ENCODE results near the gene HLA-DPA1.

GRCh38 chr6:33103776-33104175 is 30.3 kb upstream of the HLA-DPA1 start:
- TF ChIP-seq, protein P1, sequence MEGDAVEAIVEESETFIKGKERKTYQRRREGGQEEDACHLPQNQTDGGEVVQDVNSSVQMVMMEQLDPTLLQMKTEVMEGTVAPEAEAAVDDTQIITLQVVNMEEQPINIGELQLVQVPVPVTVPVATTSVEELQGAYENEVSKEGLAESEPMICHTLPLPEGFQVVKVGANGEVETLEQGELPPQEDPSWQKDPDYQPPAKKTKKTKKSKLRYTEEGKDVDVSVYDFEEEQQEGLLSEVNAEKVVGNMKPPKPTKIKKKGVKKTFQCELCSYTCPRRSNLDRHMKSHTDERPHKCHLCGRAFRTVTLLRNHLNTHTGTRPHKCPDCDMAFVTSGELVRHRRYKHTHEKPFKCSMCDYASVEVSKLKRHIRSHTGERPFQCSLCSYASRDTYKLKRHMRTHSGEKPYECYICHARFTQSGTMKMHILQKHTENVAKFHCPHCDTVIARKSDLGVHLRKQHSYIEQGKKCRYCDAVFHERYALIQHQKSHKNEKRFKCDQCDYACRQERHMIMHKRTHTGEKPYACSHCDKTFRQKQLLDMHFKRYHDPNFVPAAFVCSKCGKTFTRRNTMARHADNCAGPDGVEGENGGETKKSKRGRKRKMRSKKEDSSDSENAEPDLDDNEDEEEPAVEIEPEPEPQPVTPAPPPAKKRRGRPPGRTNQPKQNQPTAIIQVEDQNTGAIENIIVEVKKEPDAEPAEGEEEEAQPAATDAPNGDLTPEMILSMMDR (IDR thresholded peaks at IDR 0.05; ENCODE audit: low read depth, low read length), result no peak
- no peak for TF ChIP-seq EZH2phosphoT487 (IDR thresholded peaks at IDR 0.05; ENCODE audit: low read depth)

All from OCI-LY3 (cell line).